CD1c-positive myeloid dendritic cell (primary cell): ENCODE results near the gene BCL11B.

Source experiments
- DNase-seq: peaks from one replicate; pipeline ENCODE4 v3.0.0-alpha.2; 2016; ENCODE audit errors: extremely low spot score

Gene BCL11B

GRCh38 chr14:99254328-99255009 is 17.5 kb downstream of the BCL11B start:
- DNase-seq, result no peak

GRCh38 chr14:99253890-99254289 is 18.1 kb downstream of the BCL11B start:
- DNase-seq, result no peak

- DNase-seq, result no peak
Measured at GRCh38 chr14:99252940-99253868, 18.8 kb downstream of the BCL11B start.

GRCh38 chr14:99252443-99252939 is 19.5 kb downstream of the BCL11B start:
- no peak for DNase-seq

GRCh38 chr14:99251721-99252120 is 20.3 kb downstream of the BCL11B start:
- no peak for DNase-seq

- no peak for DNase-seq
Measured at GRCh38 chr14:99250636-99251208, 21.3 kb downstream of the BCL11B start.

GRCh38 chr14:99249389-99249788 is 22.6 kb downstream of the BCL11B start:
- no peak for DNase-seq

- no peak for DNase-seq
Measured at GRCh38 chr14:99248761-99249171, 23.2 kb downstream of the BCL11B start.

GRCh38 chr14:99247772-99248171 is 24.2 kb downstream of the BCL11B start:
- no peak for DNase-seq

GRCh38 chr14:99247101-99247729 is 24.8 kb downstream of the BCL11B start:
- no peak for DNase-seq

- no peak for DNase-seq
Measured at GRCh38 chr14:99246536-99247097, 25.4 kb downstream of the BCL11B start.

- DNase-seq, result no peak
Measured at GRCh38 chr14:99245564-99246511, 26.2 kb downstream of the BCL11B start.

- no peak for DNase-seq
Measured at GRCh38 chr14:99244941-99245563, 26.9 kb downstream of the BCL11B start.

GRCh38 chr14:99244367-99244901 is 27.6 kb downstream of the BCL11B start:
- no peak for DNase-seq

- DNase-seq, result no peak
Measured at GRCh38 chr14:99242816-99243721, 28.9 kb downstream of the BCL11B start.

- no peak for DNase-seq
Measured at GRCh38 chr14:99242238-99242637, 29.8 kb downstream of the BCL11B start.

- no peak for DNase-seq
Measured at GRCh38 chr14:99241325-99242010, 30.5 kb downstream of the BCL11B start.
